HepG2 (cell line): ENCODE measurements around the gene SQSTM1. TPM values are rescaled to one million over a fixed set of nuclear protein-coding genes. Genes with fewer than 3 reads are reported as not detected.

Experiments used
- BRCA1 ChIP-seq: sonication (generic); formaldehyde crosslinking; IDR thresholded peaks from 2 replicates; pipeline ENCODE4 v1.4.0; 2020; ENCODE audit warnings: missing genetic modification reagents
- CENPX ChIP-seq: sonication (generic); formaldehyde crosslinking; IDR thresholded peaks from 2 replicates; pipeline ENCODE4 v1.9.0; 2021; ENCODE audit warnings: mild to moderate bottlenecking, missing genetic modification reagents, moderate library complexity
- HNF4G ChIP-seq, 2 experiments: sonication (generic) in 1 of 2; formaldehyde crosslinking in 1 of 2; IDR thresholded peaks; 2 replicates each; pipeline versions ENCODE4 v1.4.0 to v1.6.1; 2011 to 2020; ENCODE audit warnings: borderline replicate concordance in 2 of 2, low read depth in 2 of 2, mild to moderate bottlenecking in 2 of 2, low read length in 1 of 2, missing genetic modification reagents in 1 of 2, moderate library complexity in 1 of 2
- MEIS2 ChIP-seq: sonication (generic); formaldehyde crosslinking; IDR thresholded peaks from 2 replicates; pipeline ENCODE4 v1.9.0; 2021; ENCODE audit warnings: mild to moderate bottlenecking, missing genetic modification reagents
- NR1H2 ChIP-seq: sonication (generic); formaldehyde crosslinking; IDR thresholded peaks from 2 replicates; pipeline ENCODE4 v1.8.1; 2022; ENCODE audit warnings: low read depth, missing genetic modification reagents, borderline replicate concordance
- RNF2 ChIP-seq: fragments of 450-650 bp; conservative IDR thresholded peaks from 2 replicates; pipeline ENCODE4 v1.6.1; 2016; ENCODE audit warnings: low read depth
- SOX6 ChIP-seq, 2 experiments: fragments of 450-650 bp in 1 of 2; sonication (generic) in 1 of 2; formaldehyde crosslinking in 1 of 2; IDR thresholded peaks; 2 replicates each; pipeline versions ENCODE4 v1.4.0 to v1.6.1; 2017 to 2020; ENCODE audit warnings: antibody characterized with exemption in 1 of 2, mild to moderate bottlenecking in 1 of 2, missing genetic modification reagents in 1 of 2
- SP5 ChIP-seq: IDR thresholded peaks from 2 replicates; pipeline ENCODE4 v1.6.1; 2016; ENCODE audit warnings: low read depth, borderline replicate concordance
- THYN1 ChIP-seq: sonication (generic); formaldehyde crosslinking; IDR thresholded peaks from 2 replicates; pipeline ENCODE4 v1.8.1; 2023; ENCODE audit warnings: low read depth, mild to moderate bottlenecking, moderate library complexity, missing genetic modification reagents, borderline replicate concordance
- ZNF264 ChIP-seq: sonication (generic); formaldehyde crosslinking; IDR thresholded peaks from 2 replicates; pipeline ENCODE4 v1.4.0; 2020; ENCODE audit warnings: missing genetic modification reagents
- ZSCAN20 ChIP-seq: sonication (generic); formaldehyde crosslinking; IDR thresholded peaks from 2 replicates; pipeline ENCODE4 v1.4.0; 2020; ENCODE audit warnings: missing genetic modification reagents, mild to moderate bottlenecking, borderline replicate concordance
- polyA plus RNA-seq, 8 experiments: library from polyadenylated mRNA; depleted of rRNA in 3 of 8; stranded (reverse) in 7 of 8; unstranded in 1 of 8; fragments of >200 nt; fragmentation: Illumina TruSeq in 4 of 8; extraction: Trizol in 4 of 8; gene quantifications; 2 replicates each; pipeline versions ENCODE4 v1.2.1 to v1.2.3, GENCODE V29; 2011 to 2016; ENCODE audit warnings: low read depth in 4 of 8, missing spikeins in 1 of 8, mixed read lengths in 1 of 8; ENCODE audit not compliant: insufficient read depth in 1 of 8
- total RNA-seq, 5 experiments: library from RNA; depleted of rRNA; stranded (reverse); fragments of >200 nt; fragmentation: Illumina TruSeq; extraction: Trizol; gene quantifications; 2 replicates each; pipeline ENCODE4 v1.2.3, GENCODE V29; 2016; ENCODE audit warnings: low read depth in 1 of 5
- TF ChIP-seq, protein P1 (sequence below): IDR thresholded peaks from 2 replicates; pipeline ENCODE4 v1.6.1; 2016; ENCODE audit warnings: low read depth, missing genetic modification reagents, missing compliant biosample characterization
- TF ChIP-seq, protein P2 (sequence below): IDR thresholded peaks from 2 replicates; pipeline ENCODE4 v1.4.0; 2020; ENCODE audit warnings: mild to moderate bottlenecking, missing genetic modification reagents
- TF ChIP-seq, protein P3 (sequence below): sonication (generic); formaldehyde crosslinking; IDR thresholded peaks from 2 replicates; pipeline ENCODE4 v1.4.0; 2020; ENCODE audit warnings: mild to moderate bottlenecking, missing genetic modification reagents
- TF ChIP-seq, protein P4 (sequence below): sonication (generic); formaldehyde crosslinking; IDR thresholded peaks from 2 replicates; pipeline ENCODE4 v1.5.1; 2020; ENCODE audit warnings: missing genetic modification reagents, mild to moderate bottlenecking, borderline replicate concordance

SQSTM1 gene
- total and polyA plus RNA-seq, 2 of the 13 experiments (the other 11 are each of a cell fraction or from before 2014, with no cell fraction given) = 90.9 to 160 TPM

- TF ChIP-seq ZNF264 (CRISPR knock-in tag) = 0 out of 2 replicates have a peak, but pooled peaks have one; percentile 18
- TF ChIP-seq, protein P1, sequence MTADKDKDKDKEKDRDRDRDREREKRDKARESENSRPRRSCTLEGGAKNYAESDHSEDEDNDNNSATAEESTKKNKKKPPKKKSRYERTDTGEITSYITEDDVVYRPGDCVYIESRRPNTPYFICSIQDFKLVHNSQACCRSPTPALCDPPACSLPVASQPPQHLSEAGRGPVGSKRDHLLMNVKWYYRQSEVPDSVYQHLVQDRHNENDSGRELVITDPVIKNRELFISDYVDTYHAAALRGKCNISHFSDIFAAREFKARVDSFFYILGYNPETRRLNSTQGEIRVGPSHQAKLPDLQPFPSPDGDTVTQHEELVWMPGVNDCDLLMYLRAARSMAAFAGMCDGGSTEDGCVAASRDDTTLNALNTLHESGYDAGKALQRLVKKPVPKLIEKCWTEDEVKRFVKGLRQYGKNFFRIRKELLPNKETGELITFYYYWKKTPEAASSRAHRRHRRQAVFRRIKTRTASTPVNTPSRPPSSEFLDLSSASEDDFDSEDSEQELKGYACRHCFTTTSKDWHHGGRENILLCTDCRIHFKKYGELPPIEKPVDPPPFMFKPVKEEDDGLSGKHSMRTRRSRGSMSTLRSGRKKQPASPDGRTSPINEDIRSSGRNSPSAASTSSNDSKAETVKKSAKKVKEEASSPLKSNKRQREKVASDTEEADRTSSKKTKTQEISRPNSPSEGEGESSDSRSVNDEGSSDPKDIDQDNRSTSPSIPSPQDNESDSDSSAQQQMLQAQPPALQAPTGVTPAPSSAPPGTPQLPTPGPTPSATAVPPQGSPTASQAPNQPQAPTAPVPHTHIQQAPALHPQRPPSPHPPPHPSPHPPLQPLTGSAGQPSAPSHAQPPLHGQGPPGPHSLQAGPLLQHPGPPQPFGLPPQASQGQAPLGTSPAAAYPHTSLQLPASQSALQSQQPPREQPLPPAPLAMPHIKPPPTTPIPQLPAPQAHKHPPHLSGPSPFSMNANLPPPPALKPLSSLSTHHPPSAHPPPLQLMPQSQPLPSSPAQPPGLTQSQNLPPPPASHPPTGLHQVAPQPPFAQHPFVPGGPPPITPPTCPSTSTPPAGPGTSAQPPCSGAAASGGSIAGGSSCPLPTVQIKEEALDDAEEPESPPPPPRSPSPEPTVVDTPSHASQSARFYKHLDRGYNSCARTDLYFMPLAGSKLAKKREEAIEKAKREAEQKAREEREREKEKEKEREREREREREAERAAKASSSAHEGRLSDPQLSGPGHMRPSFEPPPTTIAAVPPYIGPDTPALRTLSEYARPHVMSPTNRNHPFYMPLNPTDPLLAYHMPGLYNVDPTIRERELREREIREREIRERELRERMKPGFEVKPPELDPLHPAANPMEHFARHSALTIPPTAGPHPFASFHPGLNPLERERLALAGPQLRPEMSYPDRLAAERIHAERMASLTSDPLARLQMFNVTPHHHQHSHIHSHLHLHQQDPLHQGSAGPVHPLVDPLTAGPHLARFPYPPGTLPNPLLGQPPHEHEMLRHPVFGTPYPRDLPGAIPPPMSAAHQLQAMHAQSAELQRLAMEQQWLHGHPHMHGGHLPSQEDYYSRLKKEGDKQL = peak; percentile 80
- peak; percentile 91 for TF ChIP-seq MEIS2 (CRISPR knock-in tag)
- no peak for TF ChIP-seq NR1H2 (CRISPR knock-in tag)
- TF ChIP-seq, protein P2, sequence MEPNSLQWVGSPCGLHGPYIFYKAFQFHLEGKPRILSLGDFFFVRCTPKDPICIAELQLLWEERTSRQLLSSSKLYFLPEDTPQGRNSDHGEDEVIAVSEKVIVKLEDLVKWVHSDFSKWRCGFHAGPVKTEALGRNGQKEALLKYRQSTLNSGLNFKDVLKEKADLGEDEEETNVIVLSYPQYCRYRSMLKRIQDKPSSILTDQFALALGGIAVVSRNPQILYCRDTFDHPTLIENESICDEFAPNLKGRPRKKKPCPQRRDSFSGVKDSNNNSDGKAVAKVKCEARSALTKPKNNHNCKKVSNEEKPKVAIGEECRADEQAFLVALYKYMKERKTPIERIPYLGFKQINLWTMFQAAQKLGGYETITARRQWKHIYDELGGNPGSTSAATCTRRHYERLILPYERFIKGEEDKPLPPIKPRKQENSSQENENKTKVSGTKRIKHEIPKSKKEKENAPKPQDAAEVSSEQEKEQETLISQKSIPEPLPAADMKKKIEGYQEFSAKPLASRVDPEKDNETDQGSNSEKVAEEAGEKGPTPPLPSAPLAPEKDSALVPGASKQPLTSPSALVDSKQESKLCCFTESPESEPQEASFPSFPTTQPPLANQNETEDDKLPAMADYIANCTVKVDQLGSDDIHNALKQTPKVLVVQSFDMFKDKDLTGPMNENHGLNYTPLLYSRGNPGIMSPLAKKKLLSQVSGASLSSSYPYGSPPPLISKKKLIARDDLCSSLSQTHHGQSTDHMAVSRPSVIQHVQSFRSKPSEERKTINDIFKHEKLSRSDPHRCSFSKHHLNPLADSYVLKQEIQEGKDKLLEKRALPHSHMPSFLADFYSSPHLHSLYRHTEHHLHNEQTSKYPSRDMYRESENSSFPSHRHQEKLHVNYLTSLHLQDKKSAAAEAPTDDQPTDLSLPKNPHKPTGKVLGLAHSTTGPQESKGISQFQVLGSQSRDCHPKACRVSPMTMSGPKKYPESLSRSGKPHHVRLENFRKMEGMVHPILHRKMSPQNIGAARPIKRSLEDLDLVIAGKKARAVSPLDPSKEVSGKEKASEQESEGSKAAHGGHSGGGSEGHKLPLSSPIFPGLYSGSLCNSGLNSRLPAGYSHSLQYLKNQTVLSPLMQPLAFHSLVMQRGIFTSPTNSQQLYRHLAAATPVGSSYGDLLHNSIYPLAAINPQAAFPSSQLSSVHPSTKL (CRISPR knock-in tag) = peak; percentile 84; the same call in 1 of the 2 replicates
- peak; percentile 7; the same call in 1 of the 2 replicates for TF ChIP-seq ZSCAN20
- TF ChIP-seq SOX6 (IDR thresholded peaks at IDR 0.05) = no peak
- peak; percentile 74 for TF ChIP-seq SOX6 (CRISPR knock-in tag; IDR thresholded peaks at IDR 0.05)
- TF ChIP-seq, protein P3, sequence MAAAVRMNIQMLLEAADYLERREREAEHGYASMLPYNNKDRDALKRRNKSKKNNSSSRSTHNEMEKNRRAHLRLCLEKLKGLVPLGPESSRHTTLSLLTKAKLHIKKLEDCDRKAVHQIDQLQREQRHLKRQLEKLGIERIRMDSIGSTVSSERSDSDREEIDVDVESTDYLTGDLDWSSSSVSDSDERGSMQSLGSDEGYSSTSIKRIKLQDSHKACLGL (CRISPR knock-in tag) = no peak
- TF ChIP-seq, protein P4, sequence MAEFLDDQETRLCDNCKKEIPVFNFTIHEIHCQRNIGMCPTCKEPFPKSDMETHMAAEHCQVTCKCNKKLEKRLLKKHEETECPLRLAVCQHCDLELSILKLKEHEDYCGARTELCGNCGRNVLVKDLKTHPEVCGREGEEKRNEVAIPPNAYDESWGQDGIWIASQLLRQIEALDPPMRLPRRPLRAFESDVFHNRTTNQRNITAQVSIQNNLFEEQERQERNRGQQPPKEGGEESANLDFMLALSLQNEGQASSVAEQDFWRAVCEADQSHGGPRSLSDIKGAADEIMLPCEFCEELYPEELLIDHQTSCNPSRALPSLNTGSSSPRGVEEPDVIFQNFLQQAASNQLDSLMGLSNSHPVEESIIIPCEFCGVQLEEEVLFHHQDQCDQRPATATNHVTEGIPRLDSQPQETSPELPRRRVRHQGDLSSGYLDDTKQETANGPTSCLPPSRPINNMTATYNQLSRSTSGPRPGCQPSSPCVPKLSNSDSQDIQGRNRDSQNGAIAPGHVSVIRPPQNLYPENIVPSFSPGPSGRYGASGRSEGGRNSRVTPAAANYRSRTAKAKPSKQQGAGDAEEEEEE (CRISPR knock-in tag) = peak; percentile 77; the same call in 1 of the 2 replicates
- TF ChIP-seq HNF4G (IDR thresholded peaks at IDR 0.05; ENCODE audit: borderline replicate concordance, low read depth, low read length) = peak; percentile 75; the same call in 1 of the 2 replicates
- TF ChIP-seq HNF4G (CRISPR knock-in tag; IDR thresholded peaks at IDR 0.05; ENCODE audit: borderline replicate concordance, low read depth) = no peak
- no peak for TF ChIP-seq RNF2
- TF ChIP-seq BRCA1 (CRISPR knock-in tag) = 0 out of 2 replicates have a peak, but pooled peaks have one; percentile 9
- no peak for TF ChIP-seq CENPX (CRISPR knock-in tag)
- TF ChIP-seq THYN1 (CRISPR knock-in tag) = no peak
- TF ChIP-seq SP5 (CRISPR knock-in tag) = peak; percentile 85
Observed at GRCh38 chr5:179818746-179819295, 1.9 kb upstream of the SQSTM1 start (continued).
